NCI-H1436 treated with DMSO at 0.1 percent for 48 hours (cell line): ENCODE results near the gene ODAD3.
A peak's percentile ranks its signal among the peaks of the same experiment; 100 is the strongest.
"Not testable (repeated sequence)": the region's sequence is repeated elsewhere in the genome, so short reads cannot be mapped to it uniquely, and the experiment has no call there.

ENCODE experiments used
- DNase-seq: peaks from one replicate; lab custom pipeline; 2025; lab: John Stamatoyannopoulos, UW

Gene ODAD3

GRCh38 chr19:11437955-11438354 lies 3.0 kb upstream of the ODAD3 start:
- DNase-seq = no peak

GRCh38 chr19:11435833-11436313 lies 952 bp upstream of the ODAD3 start:
- DNase-seq = no peak

- DNase-seq = no peak
Measured at GRCh38 chr19:11434703-11435056, 241 bp downstream of the ODAD3 start.

- DNase-seq = not testable (repeated sequence)
Measured at GRCh38 chr19:11433526-11433925, 1.4 kb downstream of the ODAD3 start.

GRCh38 chr19:11426656-11427055 lies 8.3 kb downstream of the ODAD3 start:
- DNase-seq = no peak

- no peak for DNase-seq
Measured at GRCh38 chr19:11425719-11426457, 9.0 kb downstream of the ODAD3 start.

- DNase-seq = no peak
Measured at GRCh38 chr19:11423791-11424181, 11.1 kb downstream of the ODAD3 start.

GRCh38 chr19:11423164-11423790 lies 11.6 kb downstream of the ODAD3 start:
- DNase-seq = no peak

- DNase-seq = no peak
Measured at GRCh38 chr19:11422163-11423065, 12.5 kb downstream of the ODAD3 start.

- DNase-seq = no peak
Measured at GRCh38 chr19:11421371-11422098, 13.4 kb downstream of the ODAD3 start.

GRCh38 chr19:11420429-11421370 lies 14.2 kb downstream of the ODAD3 start:
- DNase-seq = no peak

- DNase-seq = no peak
Measured at GRCh38 chr19:11418549-11419506, 16.1 kb downstream of the ODAD3 start, which contains the start of gene RGL3. Gene RGL3 (minus strand): TSS chr19:11419314. CDS start chr19:11419278, 36 bp downstream.

GRCh38 chr19:11418094-11418548 lies 16.8 kb downstream of the ODAD3 start:
- no peak for DNase-seq

GRCh38 chr19:11416346-11417052 lies 18.4 kb downstream of the ODAD3 start:
- no peak for DNase-seq

- peak; percentile 52 for DNase-seq
Measured at GRCh38 chr19:11414544-11414943, 20.4 kb downstream of the ODAD3 start.

GRCh38 chr19:11410682-11411081 lies 24.2 kb downstream of the ODAD3 start:
- DNase-seq = no peak

GRCh38 chr19:11408591-11408990 lies 26.3 kb downstream of the ODAD3 start:
- DNase-seq = no peak

GRCh38 chr19:11406703-11407236 lies 28.2 kb downstream of the ODAD3 start:
- not testable (repeated sequence) for DNase-seq
